ENCODE results near the gene ATP2B2. TPM values are rescaled to one million over a fixed set of nuclear protein-coding genes. Genes with fewer than 3 reads are reported as not detected.

Gene ATP2B2
- total RNA-seq, 4 donors from 2014 or later = 0.86 to 2.2 (median 1.0) TPM; not detected in 1

DNA sequence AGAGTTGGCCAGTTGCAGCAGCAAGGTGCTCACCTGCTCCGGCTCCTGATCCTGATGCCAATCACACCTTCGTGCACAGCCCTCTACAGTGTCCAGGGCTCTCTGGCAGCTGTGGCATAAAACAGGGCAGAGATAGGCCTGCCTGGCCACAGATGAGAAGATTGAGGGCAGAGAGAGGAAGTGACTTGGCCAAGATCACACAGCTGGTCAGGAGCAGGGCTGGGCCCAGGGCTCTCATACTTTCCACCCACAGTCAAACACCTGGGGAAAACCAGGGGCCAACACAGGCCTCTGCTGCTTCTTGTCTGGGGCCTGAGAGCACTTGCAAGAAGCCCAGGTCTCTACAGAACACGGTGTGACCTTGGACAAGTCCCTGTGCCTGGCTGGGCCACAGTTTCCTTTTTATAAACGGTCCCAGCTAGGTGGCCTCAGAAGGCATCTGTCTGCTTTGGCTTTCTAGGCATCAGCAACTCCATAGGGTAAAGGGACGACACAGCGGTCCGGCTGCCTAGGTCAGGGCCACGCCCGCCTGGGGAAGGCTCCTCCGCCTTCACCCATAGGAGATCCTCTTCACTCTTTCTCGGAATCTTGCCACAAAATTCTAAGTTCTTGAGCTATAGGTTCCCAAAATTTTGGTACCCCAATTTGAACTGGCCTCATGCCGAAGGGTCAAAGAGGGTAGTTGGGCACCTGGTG, 3.1 kb downstream of the ATP2B2 start:
- Histone ChIP-seq H3K27me3 (peaks cover 44% of the 10 kb centered on the region), H3K4me3 (no peak overlapping the region), H3K4me1 (peaks cover 11% of the 10 kb centered on the region), H3K9me3 (no peaks in the 10 kb centered on the region), H3K27ac (no peak overlapping the region), H3K36me3 (no peaks in the 10 kb centered on the region)
- WGBS = 88% methylated on average over 5 of the region's 12 CpGs
- no peak for DNase-seq (ENCODE audit: low spot score in 2 of 2)
- no peak for TF ChIP-seq CTCF (IDR thresholded peaks at IDR 0.05)

DNA sequence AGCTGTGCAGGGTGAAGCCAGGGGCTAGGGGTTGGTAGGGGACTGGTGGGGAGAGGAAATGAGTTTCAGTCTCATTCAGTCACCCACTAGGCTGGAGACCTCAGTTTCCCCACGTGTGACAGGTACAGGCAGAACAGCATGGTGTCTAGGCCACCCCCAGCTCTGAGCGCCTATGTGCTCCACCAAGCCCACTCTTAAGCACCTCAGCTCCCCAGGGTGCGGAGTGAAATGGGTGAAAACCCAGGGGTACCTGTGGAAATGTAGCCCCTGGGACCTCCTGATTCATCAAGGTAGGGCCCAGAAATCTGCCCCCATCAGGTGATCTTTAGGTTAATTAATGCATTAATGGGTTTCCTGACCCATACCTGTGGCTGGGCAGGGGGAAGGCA, 3.7 kb downstream of the ATP2B2 start:
- no peak for DNase-seq (ENCODE audit: low spot score in 2 of 2)
- 100% methylated on average over 2 of the region's 3 CpGs for WGBS
- H3K4me1 ChIP-seq = peaks cover 11% of the 10 kb centered on the region
- no peaks in the 10 kb centered on the region for H3K36me3 ChIP-seq
- no peak overlapping the region for H3K27ac ChIP-seq
- H3K27me3 ChIP-seq = peaks cover 40% of the 10 kb centered on the region
- TF ChIP-seq POLR2A (IDR thresholded peaks at IDR 0.05) (no peak), POLR2AphosphoS5 (IDR thresholded peaks at IDR 0.05) (no peak), CTCF (IDR thresholded peaks at IDR 0.05) (no peak), EP300 (IDR thresholded peaks at IDR 0.05) (no peak)
- H3K4me3 ChIP-seq = no peak overlapping the region
- H3K9me3 ChIP-seq = no peaks in the 10 kb centered on the region

GRCh38 chr3:10500717-10501663, 4.4 kb downstream of the ATP2B2 start:
- Histone ChIP-seq H3K4me1 (peaks cover 11% of the 10 kb centered on the region), H3K4me3 (no peak overlapping the region), H3K9me3 (no peaks in the 10 kb centered on the region), H3K27me3 (peaks cover 33% of the 10 kb centered on the region), H3K27ac (no peak overlapping the region), H3K36me3 (no peaks in the 10 kb centered on the region)
- 78% methylated on average over 19 of the region's 19 CpGs for WGBS
- no peak for DNase-seq (ENCODE audit: low spot score in 2 of 2)
- TF ChIP-seq CTCF (IDR thresholded peaks at IDR 0.05) (no peak), POLR2A (IDR thresholded peaks at IDR 0.05) (no peak), POLR2AphosphoS5 (IDR thresholded peaks at IDR 0.05) (no peak), EP300 (IDR thresholded peaks at IDR 0.05) (no peak)

DNA sequence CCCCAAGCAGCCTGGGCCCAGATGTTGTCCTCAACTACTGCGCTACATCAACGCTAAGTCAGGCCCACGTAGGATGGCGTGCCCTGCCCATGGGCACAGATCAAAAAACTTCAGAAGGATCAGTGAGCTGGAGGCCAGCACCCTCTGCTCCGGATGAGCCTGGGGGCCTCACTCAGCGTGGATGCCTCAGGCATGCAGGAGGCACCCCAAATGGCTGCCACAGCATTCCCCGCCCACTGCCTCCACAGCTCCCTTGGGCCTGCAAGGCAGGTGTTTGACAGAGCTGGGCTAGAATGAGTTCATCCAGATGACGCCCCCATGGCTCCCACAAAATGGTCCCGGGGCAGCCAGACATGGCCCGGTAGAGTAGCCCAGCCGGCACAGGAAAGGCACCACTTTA, 7.1 kb downstream of the ATP2B2 start:
- WGBS = 93% methylated on average over 3 of the region's 11 CpGs
- H3K36me3 ChIP-seq = no peaks in the 10 kb centered on the region
- no peak overlapping the region for H3K27ac ChIP-seq
- H3K4me1 ChIP-seq = peaks cover 2% of the 10 kb centered on the region
- DNase-seq (ENCODE audit: low spot score in 2 of 2) = no peak
- H3K9me3 ChIP-seq = no peaks in the 10 kb centered on the region
- TF ChIP-seq EP300 (IDR thresholded peaks at IDR 0.05) (no peak), POLR2A (IDR thresholded peaks at IDR 0.05) (no peak), CTCF (IDR thresholded peaks at IDR 0.05) (no peak), POLR2AphosphoS5 (IDR thresholded peaks at IDR 0.05) (no peak)
- peaks cover 9% of the 10 kb centered on the region for H3K27me3 ChIP-seq
- H3K4me3 ChIP-seq = no peak overlapping the region

GRCh38 chr3:10497439-10497838, 7.9 kb downstream of the ATP2B2 start:
- DNase-seq (ENCODE audit: low spot score in 2 of 2) = no peak
- Histone ChIP-seq H3K36me3 (no peaks in the 10 kb centered on the region), H3K4me3 (no peak overlapping the region), H3K9me3 (no peaks in the 10 kb centered on the region), H3K27ac (no peak overlapping the region), H3K4me1 (peaks cover 2% of the 10 kb centered on the region), H3K27me3 (peaks cover 3% of the 10 kb centered on the region)
- WGBS = 69% methylated on average over 4 of the region's 4 CpGs
- no peak for TF ChIP-seq CTCF (IDR thresholded peaks at IDR 0.05)
- no peak for TF ChIP-seq POLR2AphosphoS5 (IDR thresholded peaks at IDR 0.05)
- no peak for TF ChIP-seq EP300 (IDR thresholded peaks at IDR 0.05)
- no peak for TF ChIP-seq POLR2A (IDR thresholded peaks at IDR 0.05)
